ENCODE results near the gene KANK4.

- TF ChIP-seq POLR2A (IDR thresholded peaks at IDR 0.05): no peak
- TF ChIP-seq, protein P1, sequence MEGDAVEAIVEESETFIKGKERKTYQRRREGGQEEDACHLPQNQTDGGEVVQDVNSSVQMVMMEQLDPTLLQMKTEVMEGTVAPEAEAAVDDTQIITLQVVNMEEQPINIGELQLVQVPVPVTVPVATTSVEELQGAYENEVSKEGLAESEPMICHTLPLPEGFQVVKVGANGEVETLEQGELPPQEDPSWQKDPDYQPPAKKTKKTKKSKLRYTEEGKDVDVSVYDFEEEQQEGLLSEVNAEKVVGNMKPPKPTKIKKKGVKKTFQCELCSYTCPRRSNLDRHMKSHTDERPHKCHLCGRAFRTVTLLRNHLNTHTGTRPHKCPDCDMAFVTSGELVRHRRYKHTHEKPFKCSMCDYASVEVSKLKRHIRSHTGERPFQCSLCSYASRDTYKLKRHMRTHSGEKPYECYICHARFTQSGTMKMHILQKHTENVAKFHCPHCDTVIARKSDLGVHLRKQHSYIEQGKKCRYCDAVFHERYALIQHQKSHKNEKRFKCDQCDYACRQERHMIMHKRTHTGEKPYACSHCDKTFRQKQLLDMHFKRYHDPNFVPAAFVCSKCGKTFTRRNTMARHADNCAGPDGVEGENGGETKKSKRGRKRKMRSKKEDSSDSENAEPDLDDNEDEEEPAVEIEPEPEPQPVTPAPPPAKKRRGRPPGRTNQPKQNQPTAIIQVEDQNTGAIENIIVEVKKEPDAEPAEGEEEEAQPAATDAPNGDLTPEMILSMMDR (IDR thresholded peaks at IDR 0.05): no peak
Observed at GRCh38 chr1:62306065-62306464, 13.2 kb downstream of the KANK4 start.
